ENCODE measurements around the gene CDHR2.
"Not testable (repeated sequence)": the region's sequence is repeated elsewhere in the genome, so short reads cannot be mapped to it uniquely, and the experiment has no call there.

CDHR2 gene

GRCh38 chr5:176542596-176543427 lies 6.3 kb upstream of the CDHR2 start:
- no peak for DNase-seq

- peak; percentile 60 for DNase-seq
Observed at GRCh38 chr5:176543428-176544182, 5.5 kb upstream of the CDHR2 start.

GRCh38 chr5:176545388-176545736 lies 3.8 kb upstream of the CDHR2 start:
- DNase-seq: no peak

GRCh38 chr5:176545737-176546509 lies 3.2 kb upstream of the CDHR2 start:
- no peak for DNase-seq

GRCh38 chr5:176547802-176548201 lies 1.3 kb upstream of the CDHR2 start:
- no peak for DNase-seq

GRCh38 chr5:176549871-176550270 lies 729 bp downstream of the CDHR2 start:
- no peak for DNase-seq

GRCh38 chr5:176550275-176550831 lies 1.2 kb downstream of the CDHR2 start:
- DNase-seq: no peak

GRCh38 chr5:176550937-176551336 lies 1.8 kb downstream of the CDHR2 start:
- not testable (repeated sequence) for DNase-seq

GRCh38 chr5:176552332-176552869 lies 3.3 kb downstream of the CDHR2 start:
- DNase-seq: no peak

- DNase-seq: no peak
Observed at GRCh38 chr5:176553260-176554085, 4.3 kb downstream of the CDHR2 start.

- DNase-seq: no peak
Observed at GRCh38 chr5:176557846-176558245, 8.7 kb downstream of the CDHR2 start.

GRCh38 chr5:176559683-176560082 lies 10.5 kb downstream of the CDHR2 start:
- no peak for DNase-seq

GRCh38 chr5:176560364-176560763 lies 11.2 kb downstream of the CDHR2 start:
- DNase-seq: no peak

GRCh38 chr5:176561259-176561658 lies 12.1 kb downstream of the CDHR2 start:
- no peak for DNase-seq

- DNase-seq: no peak
Observed at GRCh38 chr5:176562189-176562588, 13.0 kb downstream of the CDHR2 start.

- DNase-seq: no peak
Observed at GRCh38 chr5:176564002-176564401, 14.9 kb downstream of the CDHR2 start.

- no peak for DNase-seq
Observed at GRCh38 chr5:176565760-176566288, 16.7 kb downstream of the CDHR2 start.

- DNase-seq: no peak
Observed at GRCh38 chr5:176568657-176569056, 19.5 kb downstream of the CDHR2 start.

GRCh38 chr5:176570044-176570443 lies 20.9 kb downstream of the CDHR2 start:
- DNase-seq: no peak

- DNase-seq: peak; percentile 34
Observed at GRCh38 chr5:176573564-176574296, 24.6 kb downstream of the CDHR2 start.

- DNase-seq: no peak
Observed at GRCh38 chr5:176574297-176574591, 25.1 kb downstream of the CDHR2 start.
